ENCODE measurements around the gene GALNT13. TPM values are rescaled to one million over a fixed set of nuclear protein-coding genes. Genes with fewer than 3 reads are reported as not detected.

Gene GALNT13
- total and polyA plus RNA-seq, 10 of the 15 experiments (the other 5 are each of a cell fraction or from before 2014, with no cell fraction given) = 0.04 TPM; not detected in 9

- DNase-seq (ENCODE audit: low read depth, low spot score) = no peak
- in situ Hi-C loops (cut with MboI) = no loop called here
- Histone ChIP-seq H3K27ac (ENCODE audit: control insufficient read depth, insufficient read depth) (no peak overlapping the region), H3K79me2 (ENCODE audit: control insufficient read depth, insufficient read depth, low read length) (no peaks in the 10 kb centered on the region), H3K27me3 (replicated peaks in 1 of 2; ENCODE audit: control insufficient read depth in 2 of 2, insufficient read depth in 2 of 2, low read length in 1 of 2) (no peaks in the 10 kb centered on the region; a peak in 2 of 4 replicates), H3K4me1 (ENCODE audit: control insufficient read depth, insufficient read depth, low read length) (no peaks in the 10 kb centered on the region), H3K9me3 (replicated peaks; ENCODE audit: control insufficient read depth, insufficient read depth, low read length) (no peaks in the 10 kb centered on the region), H3K9ac (ENCODE audit: control insufficient read depth, insufficient read depth, low read length) (no peak overlapping the region), H3K36me3 (ENCODE audit: control insufficient read depth in 2 of 2, insufficient read depth in 2 of 2, low read length in 1 of 2) (no peaks in the 10 kb centered on the region), H2AFZ (ENCODE audit: control insufficient read depth, low read depth, low read length) (no peak overlapping the region), H3K4me2 (ENCODE audit: control insufficient read depth, insufficient read depth) (no peak overlapping the region), H4K20me1 (ENCODE audit: control insufficient read depth, insufficient read depth) (no peaks in the 10 kb centered on the region), H3K4me3 (no peak overlapping the region)
- intact Hi-C loops (cut with micrococcal nuclease; ENCODE audit: unreplicated experiment) = no loop called here
- ATAC-seq = no peak
- no peak for FAIRE-seq
- no TSS peak for BruUV-seq (replicated peaks)
- SMC1A ChIA-PET (ENCODE audit: uncharacterized antibody, unreplicated experiment) = no interaction called here
- WGBS (ENCODE audit: insufficient coverage, insufficient replicate concordance, low lambda C conversion rate, missing lambda C conversion rate) = 22% methylated on average over 32 of the region's 56 CpGs
- RAD21 ChIA-PET (ENCODE audit: unreplicated experiment) = no interaction called here
- POLR2A ChIA-PET = no interaction called here
- CTCF ChIA-PET = no interaction called here
- no peak for TF ChIP-seq E4F1 (IDR thresholded peaks at IDR 0.05; ENCODE audit: borderline replicate concordance, partially characterized antibody)
- TF ChIP-seq SREBF2 (IDR thresholded peaks at IDR 0.05; ENCODE audit: low read length) = no peak
- no peak for TF ChIP-seq SUPT20H (IDR thresholded peaks at IDR 0.05; ENCODE audit: borderline replicate concordance, control insufficient read depth, low read depth, low read length)
- no peak for TF ChIP-seq BCL3 (IDR thresholded peaks at IDR 0.05; ENCODE audit: borderline replicate concordance, insufficient read depth, low read depth, low read length, poor library complexity, severe bottlenecking)
- no peak for TF ChIP-seq CTCF (IDR thresholded peaks at IDR 0.05 in 2 of 3, conservative IDR thresholded peaks at IDR 0.05 in 1 of 3; ENCODE audit: control insufficient read depth in 2 of 3, extremely low read depth in 1 of 3, insufficient read depth in 1 of 3, low read depth in 3 of 3, low read length in 3 of 3)
- no peak for TF ChIP-seq STAT1 (conservative IDR thresholded peaks at IDR 0.05)
- no peak for TF ChIP-seq NR2F1 (conservative IDR thresholded peaks at IDR 0.05)
- no peak for TF ChIP-seq ZBTB4 (CRISPR knock-in tag; IDR thresholded peaks at IDR 0.05)
- TF ChIP-seq SP1 (IDR thresholded peaks at IDR 0.05; ENCODE audit: low read depth, low read length) = no peak
- no peak for TF ChIP-seq ZNF384 (IDR thresholded peaks at IDR 0.05; ENCODE audit: borderline replicate concordance, low read depth, low read length)
- TF ChIP-seq NFXL1 (IDR thresholded peaks at IDR 0.05; ENCODE audit: borderline replicate concordance) = no peak
- no peak for TF ChIP-seq BACH1 (IDR thresholded peaks at IDR 0.05; ENCODE audit: borderline replicate concordance)
- TF ChIP-seq TAF1 (IDR thresholded peaks at IDR 0.05; ENCODE audit: borderline replicate concordance, low read depth, low read length) = no peak
- TF ChIP-seq CBX3 (IDR thresholded peaks at IDR 0.05; ENCODE audit: borderline replicate concordance, low read depth) = no peak
Measured at GRCh38 chr2:153872311-153873051, 759 bp downstream of the GALNT13 start.

Measured in GM12878 (cell line).